HEK293 (cell line): ENCODE measurements around the gene PUM1.
"Not testable (repeated sequence)": the region's sequence is repeated elsewhere in the genome, so short reads cannot be mapped to it uniquely, and the experiment has no call there.

ENCODE experiments used
- CTCF ChIA-PET: fragments of 350-600 bp; formaldehyde crosslinking; extraction: SDS; loops from one replicate; lab custom pipeline; 2021; ENCODE audit warnings: antibody characterized with exemption; lab: Yijun Ruan, JAX
- POLR2A ChIA-PET: fragments of 300-600 bp; formaldehyde crosslinking; extraction: SDS; loops from one replicate; lab custom pipeline; 2020; ENCODE audit warnings: antibody characterized with exemption, inconsistent platforms; lab: Yijun Ruan, JAX
- H3K27ac ChIP-seq: fragments of 200-500 bp; sonication (Bioruptor generic); 2 replicates; pipeline ENCODE4 v1.5.1; 2014; ENCODE audit warnings: low read depth, low read length, control low read depth, inconsistent platforms; ENCODE audit errors: extremely low read depth
- H3K36me3 ChIP-seq, 2 experiments: fragments of 200-500 bp in 1 of 2; sonication (Bioruptor generic) in 1 of 2; 1 replicate in 1 of 2; 2 replicates in 1 of 2; pipeline ENCODE4 v1.5.1; 2014 to 2017; ENCODE audit warnings: inconsistent platforms in 2 of 2, low read length in 2 of 2; ENCODE audit not compliant: control insufficient read depth in 2 of 2, insufficient read depth in 1 of 2
- H3K4me1 ChIP-seq: fragments of 200-500 bp; sonication (Bioruptor generic); 2 replicates; pipeline ENCODE4 v1.5.1; 2014; ENCODE audit warnings: mild to moderate bottlenecking, low read length, inconsistent platforms; ENCODE audit not compliant: control insufficient read depth, insufficient read depth
- H3K4me3 ChIP-seq: 2 replicates; pipeline ENCODE4 v1.5.1; 2011; ENCODE audit warnings: low read depth, mild to moderate bottlenecking, control low read depth, low read length, moderate library complexity
- H3K9me3 ChIP-seq: fragments of 200-500 bp; sonication (Bioruptor generic); 2 replicates; pipeline ENCODE4 v1.5.1; 2014; ENCODE audit warnings: low read depth, low read length, inconsistent platforms; ENCODE audit not compliant: control insufficient read depth, insufficient read depth
- BCL11A ChIP-seq: fragments of 450-650 bp; formaldehyde crosslinking; IDR thresholded peaks from 2 replicates; pipeline ENCODE4 v1.5.1; 2016; ENCODE audit warnings: low read depth, missing biosample characterization, missing genetic modification characterization
- GLIS2 ChIP-seq: fragments of 450-650 bp; formaldehyde crosslinking; IDR thresholded peaks from 2 replicates; pipeline ENCODE4 v1.5.1; 2016; ENCODE audit warnings: missing biosample characterization, missing genetic modification characterization
- HOXD13 ChIP-seq: sonication (generic); formaldehyde crosslinking; IDR thresholded peaks from 2 replicates; pipeline ENCODE4 v1.8.0; 2022; ENCODE audit warnings: missing genetic modification reagents, borderline replicate concordance
- KLF8 ChIP-seq: fragments of 450-650 bp; formaldehyde crosslinking; IDR thresholded peaks from 2 replicates; pipeline ENCODE4 v1.5.1; 2016; ENCODE audit warnings: missing biosample characterization, missing genetic modification characterization
- SETDB1 ChIP-seq: IDR thresholded peaks from one replicate; pipeline ENCODE4 v1.6.1; 2017; ENCODE audit warnings: mild to moderate bottlenecking, low read length, moderate library complexity, mixed read lengths; ENCODE audit not compliant: insufficient read length
- SP3 ChIP-seq: fragments of 450-650 bp; formaldehyde crosslinking; IDR thresholded peaks from 2 replicates; pipeline ENCODE4 v1.5.1; 2016; ENCODE audit warnings: missing biosample characterization, missing genetic modification characterization
- ZBTB20 ChIP-seq: fragments of 450-650 bp; formaldehyde crosslinking; IDR thresholded peaks from 2 replicates; pipeline ENCODE4 v1.5.1; 2016; ENCODE audit warnings: missing biosample characterization, missing genetic modification characterization
- ZBTB48 ChIP-seq: fragments of 450-650 bp; formaldehyde crosslinking; IDR thresholded peaks from 2 replicates; pipeline ENCODE4 v1.5.1; 2016; ENCODE audit warnings: missing biosample characterization, missing genetic modification characterization
- ZFHX2 ChIP-seq: fragments of 450-650 bp; formaldehyde crosslinking; conservative IDR thresholded peaks from 2 replicates; pipeline ENCODE4 v1.5.1; 2016; ENCODE audit warnings: missing biosample characterization, missing genetic modification characterization
- ZNF155 ChIP-seq: fragments of 450-650 bp; formaldehyde crosslinking; IDR thresholded peaks from 2 replicates; pipeline ENCODE4 v1.5.1; 2016; ENCODE audit warnings: missing biosample characterization, missing genetic modification characterization
- ZNF302 ChIP-seq: fragments of 450-650 bp; formaldehyde crosslinking; IDR thresholded peaks from 2 replicates; pipeline ENCODE4 v1.5.1; 2016; ENCODE audit warnings: missing biosample characterization, missing genetic modification characterization, low read depth
- ZNF324 ChIP-seq: fragments of 450-650 bp; formaldehyde crosslinking; IDR thresholded peaks from 2 replicates; pipeline ENCODE4 v1.5.1; 2016; ENCODE audit warnings: missing biosample characterization, missing genetic modification characterization
- ZNF354C ChIP-seq: fragments of 450-650 bp; formaldehyde crosslinking; IDR thresholded peaks from 2 replicates; pipeline ENCODE4 v1.5.1; 2016; ENCODE audit warnings: missing biosample characterization, missing genetic modification characterization, low read depth, borderline replicate concordance
- ZNF362 ChIP-seq: fragments of 450-650 bp; formaldehyde crosslinking; IDR thresholded peaks from 2 replicates; pipeline ENCODE4 v1.5.1; 2016; ENCODE audit warnings: missing biosample characterization, missing genetic modification characterization
- ZNF37A ChIP-seq: fragments of 450-650 bp; IDR thresholded peaks from 2 replicates; pipeline ENCODE4 v1.5.1; 2018; ENCODE audit warnings: missing biosample characterization, missing genetic modification characterization
- ZNF529 ChIP-seq: fragments of 450-650 bp; formaldehyde crosslinking; IDR thresholded peaks from 2 replicates; pipeline ENCODE4 v1.5.1; 2017; ENCODE audit warnings: missing genetic modification characterization, missing biosample characterization; ENCODE audit not compliant: insufficient replicate concordance
- ZNF580 ChIP-seq: fragments of 450-650 bp; formaldehyde crosslinking; IDR thresholded peaks from 2 replicates; pipeline ENCODE4 v1.5.1; 2016; ENCODE audit warnings: missing biosample characterization, missing genetic modification characterization
- ZNF664 ChIP-seq: fragments of 450-650 bp; formaldehyde crosslinking; IDR thresholded peaks from 2 replicates; pipeline ENCODE4 v1.5.1; 2016; ENCODE audit warnings: missing biosample characterization, missing genetic modification characterization
- ZNF76 ChIP-seq: fragments of 450-650 bp; formaldehyde crosslinking; IDR thresholded peaks from 2 replicates; pipeline ENCODE4; 2016; ENCODE audit warnings: low read depth, missing biosample characterization, missing genetic modification characterization, borderline replicate concordance
- ZSCAN23 ChIP-seq: fragments of 450-650 bp; formaldehyde crosslinking; IDR thresholded peaks from 2 replicates; pipeline ENCODE4 v1.5.1; 2016; ENCODE audit warnings: missing biosample characterization, missing genetic modification characterization
- ZSCAN30 ChIP-seq: fragments of 450-650 bp; IDR thresholded peaks from 2 replicates; pipeline ENCODE4 v1.5.1; 2018; ENCODE audit warnings: missing biosample characterization, mild to moderate bottlenecking, missing genetic modification characterization, moderate library complexity
- TF ChIP-seq, protein P1 (sequence below): fragments of 450-650 bp; formaldehyde crosslinking; IDR thresholded peaks from 2 replicates; pipeline ENCODE4 v1.5.0; 2017; ENCODE audit warnings: missing biosample characterization, missing genetic modification characterization, borderline replicate concordance
- TF ChIP-seq, protein P2 (sequence below): sonication (generic); formaldehyde crosslinking; IDR thresholded peaks from 2 replicates; pipeline ENCODE4 v1.8.1; 2022; ENCODE audit warnings: mild to moderate bottlenecking, moderate library complexity, missing genetic modification reagents
- TF ChIP-seq, protein P3 (sequence below): fragments of 450-650 bp; formaldehyde crosslinking; IDR thresholded peaks from 2 replicates; pipeline ENCODE4 v1.5.1; 2016; ENCODE audit warnings: missing biosample characterization, missing genetic modification characterization

Gene PUM1

DNA sequence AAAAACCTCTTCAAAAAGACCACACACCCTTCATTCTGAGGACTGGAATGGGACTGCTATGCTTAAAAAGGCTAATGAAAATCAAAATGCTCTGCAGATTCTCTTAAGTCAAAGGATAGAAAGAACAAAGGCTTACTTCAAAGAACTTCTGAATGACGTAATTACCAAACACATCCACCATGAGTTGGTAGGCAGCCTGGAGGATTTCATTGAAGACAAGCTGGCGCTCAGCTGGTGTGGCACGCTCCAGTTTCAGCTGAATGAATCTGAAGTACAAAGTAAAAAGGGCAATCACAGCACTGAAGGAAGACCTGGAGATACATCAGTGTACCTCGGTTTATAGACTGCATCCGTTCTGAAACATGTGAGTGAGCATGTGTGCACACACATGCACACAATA is 113.4 kb downstream of the PUM1 start (continued):
- TF ChIP-seq, protein P1, sequence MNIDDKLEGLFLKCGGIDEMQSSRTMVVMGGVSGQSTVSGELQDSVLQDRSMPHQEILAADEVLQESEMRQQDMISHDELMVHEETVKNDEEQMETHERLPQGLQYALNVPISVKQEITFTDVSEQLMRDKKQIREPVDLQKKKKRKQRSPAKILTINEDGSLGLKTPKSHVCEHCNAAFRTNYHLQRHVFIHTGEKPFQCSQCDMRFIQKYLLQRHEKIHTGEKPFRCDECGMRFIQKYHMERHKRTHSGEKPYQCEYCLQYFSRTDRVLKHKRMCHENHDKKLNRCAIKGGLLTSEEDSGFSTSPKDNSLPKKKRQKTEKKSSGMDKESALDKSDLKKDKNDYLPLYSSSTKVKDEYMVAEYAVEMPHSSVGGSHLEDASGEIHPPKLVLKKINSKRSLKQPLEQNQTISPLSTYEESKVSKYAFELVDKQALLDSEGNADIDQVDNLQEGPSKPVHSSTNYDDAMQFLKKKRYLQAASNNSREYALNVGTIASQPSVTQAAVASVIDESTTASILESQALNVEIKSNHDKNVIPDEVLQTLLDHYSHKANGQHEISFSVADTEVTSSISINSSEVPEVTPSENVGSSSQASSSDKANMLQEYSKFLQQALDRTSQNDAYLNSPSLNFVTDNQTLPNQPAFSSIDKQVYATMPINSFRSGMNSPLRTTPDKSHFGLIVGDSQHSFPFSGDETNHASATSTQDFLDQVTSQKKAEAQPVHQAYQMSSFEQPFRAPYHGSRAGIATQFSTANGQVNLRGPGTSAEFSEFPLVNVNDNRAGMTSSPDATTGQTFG (tag by site-specific recombination): no peak
- TF ChIP-seq ZNF362 (no peak), ZNF76 (tag by site-specific recombination) (no peak), ZNF664 (tag by site-specific recombination) (no peak), SP3 (tag by site-specific recombination) (no peak), ZNF37A (tag by site-specific recombination) (no peak)
- TF ChIP-seq, protein P2, sequence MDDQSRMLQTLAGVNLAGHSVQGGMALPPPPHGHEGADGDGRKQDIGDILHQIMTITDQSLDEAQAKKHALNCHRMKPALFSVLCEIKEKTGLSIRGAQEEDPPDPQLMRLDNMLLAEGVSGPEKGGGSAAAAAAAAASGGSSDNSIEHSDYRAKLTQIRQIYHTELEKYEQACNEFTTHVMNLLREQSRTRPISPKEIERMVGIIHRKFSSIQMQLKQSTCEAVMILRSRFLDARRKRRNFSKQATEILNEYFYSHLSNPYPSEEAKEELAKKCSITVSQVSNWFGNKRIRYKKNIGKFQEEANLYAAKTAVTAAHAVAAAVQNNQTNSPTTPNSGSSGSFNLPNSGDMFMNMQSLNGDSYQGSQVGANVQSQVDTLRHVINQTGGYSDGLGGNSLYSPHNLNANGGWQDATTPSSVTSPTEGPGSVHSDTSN: no peak

DNA sequence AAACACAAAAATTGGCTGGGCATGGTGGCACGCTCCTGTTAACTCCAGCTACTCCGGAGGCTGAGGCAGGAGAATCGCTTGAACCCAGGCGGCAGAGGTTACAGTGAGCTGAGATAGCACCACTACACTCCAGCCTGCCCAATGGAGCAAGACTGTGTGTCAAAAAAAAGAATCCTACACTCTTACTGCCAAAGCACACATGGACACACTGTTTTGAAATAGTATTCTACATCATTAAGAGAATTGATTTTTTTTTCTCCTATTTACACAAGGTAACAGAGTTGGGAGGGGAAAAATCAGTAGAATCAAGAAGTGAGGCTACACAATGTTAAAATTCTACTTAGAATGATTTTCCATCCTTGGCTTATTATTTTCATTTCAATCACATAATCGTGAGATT is 114.8 kb downstream of the PUM1 start:
- no peak overlapping the region for H3K4me3 ChIP-seq
- H3K36me3 ChIP-seq: peaks cover 47 to 88% of the 10 kb centered on the region in 2 experiments
- H3K27ac ChIP-seq: no peak overlapping the region
- H3K4me1 ChIP-seq: no peaks in the 10 kb centered on the region
- no peaks in the 10 kb centered on the region for H3K9me3 ChIP-seq
- CTCF ChIA-PET: no interaction called here
- TF ChIP-seq SETDB1: no peak
- TF ChIP-seq, protein P3, sequence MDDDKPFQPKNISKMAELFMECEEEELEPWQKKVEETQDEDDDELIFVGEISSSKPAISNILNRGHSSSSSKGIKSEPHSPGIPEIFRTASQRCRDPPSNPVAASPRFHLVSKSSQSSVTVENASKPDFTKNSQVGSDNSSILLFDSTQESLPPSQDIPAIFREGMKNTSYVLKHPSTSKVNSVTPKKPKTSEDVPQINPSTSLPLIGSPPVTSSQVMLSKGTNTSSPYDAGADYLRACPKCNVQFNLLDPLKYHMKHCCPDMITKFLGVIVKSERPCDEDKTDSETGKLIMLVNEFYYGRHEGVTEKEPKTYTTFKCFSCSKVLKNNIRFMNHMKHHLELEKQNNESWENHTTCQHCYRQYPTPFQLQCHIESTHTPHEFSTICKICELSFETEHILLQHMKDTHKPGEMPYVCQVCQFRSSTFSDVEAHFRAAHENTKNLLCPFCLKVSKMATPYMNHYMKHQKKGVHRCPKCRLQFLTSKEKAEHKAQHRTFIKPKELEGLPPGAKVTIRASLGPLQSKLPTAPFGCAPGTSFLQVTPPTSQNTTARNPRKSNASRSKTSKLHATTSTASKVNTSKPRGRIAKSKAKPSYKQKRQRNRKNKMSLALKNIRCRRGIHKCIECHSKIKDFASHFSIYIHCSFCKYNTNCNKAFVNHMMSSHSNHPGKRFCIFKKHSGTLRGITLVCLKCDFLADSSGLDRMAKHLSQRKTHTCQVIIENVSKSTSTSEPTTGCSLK (tag by site-specific recombination): no peak
- TF ChIP-seq ZBTB20 (tag by site-specific recombination): no peak
- TF ChIP-seq ZNF354C: no peak
- no peak for TF ChIP-seq ZFHX2 (tag by site-specific recombination)
- no peak for TF ChIP-seq KLF8 (tag by site-specific recombination)
- TF ChIP-seq ZNF664 (tag by site-specific recombination): no peak
- TF ChIP-seq, all 188 proteins: peak for 0
- POLR2A ChIA-PET: no interaction called here

- Histone ChIP-seq H3K27ac (no peak overlapping the region), H3K36me3 (peaks cover 46 to 92% of the 10 kb centered on the region in 2 experiments), H3K4me1 (no peaks in the 10 kb centered on the region), H3K4me3 (no peak overlapping the region), H3K9me3 (no peaks in the 10 kb centered on the region)
- ChIA-PET POLR2A (no interaction called here), CTCF (no interaction called here)
- TF ChIP-seq GLIS2 (tag by site-specific recombination): no peak
- TF ChIP-seq ZSCAN30: no peak
- TF ChIP-seq ZSCAN23: no peak
- TF ChIP-seq ZNF324 (tag by site-specific recombination): no peak
- TF ChIP-seq ZBTB48 (tag by site-specific recombination): no peak
- TF ChIP-seq ZNF529 (tag by site-specific recombination): no peak
- TF ChIP-seq ZNF302: no peak
- TF ChIP-seq HOXD13 (CRISPR knock-in tag): no peak
- TF ChIP-seq ZNF580 (tag by site-specific recombination): no peak
- TF ChIP-seq BCL11A: no peak
- no peak for TF ChIP-seq ZNF155 (tag by site-specific recombination)
These were observed 115.5 kb downstream of the PUM1 start for GRCh38 chr1:30950053-30950452.

DNA sequence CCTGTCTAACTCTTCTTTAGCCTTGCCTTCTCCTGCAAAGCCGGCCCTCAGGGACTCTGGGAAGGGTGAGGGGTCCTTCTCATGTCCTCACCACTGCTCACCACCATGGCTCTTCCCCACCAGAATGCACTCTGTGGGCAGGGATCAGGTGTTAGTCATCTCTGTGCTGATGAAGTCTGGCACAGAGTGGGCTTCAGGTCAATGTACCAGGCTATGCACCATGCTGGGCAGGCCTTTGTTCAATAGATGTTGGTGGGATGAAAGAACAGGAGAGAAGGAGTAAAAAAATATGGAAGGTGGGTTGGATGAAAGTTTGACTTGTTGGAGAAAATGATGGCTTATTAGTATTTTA is 116.1 kb downstream of the PUM1 start:
- POLR2A ChIA-PET, H3K9me3 ChIP-seq, H3K27ac ChIP-seq, CTCF ChIA-PET, H3K4me3 ChIP-seq, H3K4me1 ChIP-seq: not testable (repeated sequence)
- H3K36me3 ChIP-seq: peaks cover 46 to 92% of the 10 kb centered on the region in 2 experiments
